Duodenal mucosa (tissue), 2 donors: Measurements from ENCODE around the gene DMD.

Experiments
- H3K27ac ChIP-seq: one replicate; pipeline ENCODE4 v1.7.0; 2013; ENCODE audit warnings: low read depth, low read length
- H3K27me3 ChIP-seq, 2 donors: one replicate each; pipeline ENCODE4 v1.7.0; 2013; ENCODE audit warnings: low read length in 2 of 2, control low read depth in 1 of 2; ENCODE audit not compliant: insufficient read depth in 2 of 2, control insufficient read depth in 1 of 2
- H3K36me3 ChIP-seq, 2 donors: one replicate each; pipeline ENCODE4 v1.7.0; 2013; ENCODE audit warnings: low read length in 2 of 2, control low read depth in 1 of 2; ENCODE audit not compliant: insufficient read depth in 2 of 2, control insufficient read depth in 1 of 2
- H3K4me1 ChIP-seq, 2 donors: one replicate each; pipeline ENCODE4 v1.7.0; 2013; ENCODE audit warnings: low read length in 2 of 2, control low read depth in 1 of 2; ENCODE audit not compliant: insufficient read depth in 2 of 2, control insufficient read depth in 1 of 2
- H3K4me3 ChIP-seq, 2 donors: one replicate each; pipeline ENCODE4 v1.7.0; 2013; ENCODE audit warnings: low read length in 2 of 2, low read depth in 1 of 2
- H3K9ac ChIP-seq, 2 donors: one replicate each; pipeline ENCODE4 v1.7.0; 2013; ENCODE audit warnings: low read length in 2 of 2, low read depth in 1 of 2
- H3K9me3 ChIP-seq, 2 donors: one replicate each; pipeline ENCODE4 v1.7.0; 2013; ENCODE audit warnings: low read length in 2 of 2, control low read depth in 1 of 2; ENCODE audit not compliant: control insufficient read depth in 1 of 2

Gene DMD

DNA sequence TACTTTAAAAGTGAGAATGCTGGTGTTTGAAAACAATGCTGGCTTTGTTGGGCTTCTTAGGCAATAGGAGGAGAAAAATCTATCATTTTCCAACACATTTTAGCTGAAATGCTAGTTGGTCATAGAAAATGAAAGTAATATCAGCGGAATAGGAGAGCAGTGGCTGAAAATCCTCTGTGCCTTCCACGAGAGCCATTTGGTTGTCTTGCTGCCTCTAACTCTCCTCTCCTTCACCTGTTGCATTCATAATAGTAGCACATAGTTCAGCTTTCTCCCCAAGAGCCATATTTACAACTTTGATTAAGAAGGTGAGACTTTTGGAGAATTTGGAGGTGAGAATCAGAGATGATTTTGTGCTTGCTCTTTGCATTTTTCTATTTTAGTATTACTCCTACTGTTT is 1290.1 kb downstream of the DMD start:
- no peaks in the 10 kb centered on the region for H3K27me3 ChIP-seq
- H3K9ac ChIP-seq = no peak overlapping the region

DNA sequence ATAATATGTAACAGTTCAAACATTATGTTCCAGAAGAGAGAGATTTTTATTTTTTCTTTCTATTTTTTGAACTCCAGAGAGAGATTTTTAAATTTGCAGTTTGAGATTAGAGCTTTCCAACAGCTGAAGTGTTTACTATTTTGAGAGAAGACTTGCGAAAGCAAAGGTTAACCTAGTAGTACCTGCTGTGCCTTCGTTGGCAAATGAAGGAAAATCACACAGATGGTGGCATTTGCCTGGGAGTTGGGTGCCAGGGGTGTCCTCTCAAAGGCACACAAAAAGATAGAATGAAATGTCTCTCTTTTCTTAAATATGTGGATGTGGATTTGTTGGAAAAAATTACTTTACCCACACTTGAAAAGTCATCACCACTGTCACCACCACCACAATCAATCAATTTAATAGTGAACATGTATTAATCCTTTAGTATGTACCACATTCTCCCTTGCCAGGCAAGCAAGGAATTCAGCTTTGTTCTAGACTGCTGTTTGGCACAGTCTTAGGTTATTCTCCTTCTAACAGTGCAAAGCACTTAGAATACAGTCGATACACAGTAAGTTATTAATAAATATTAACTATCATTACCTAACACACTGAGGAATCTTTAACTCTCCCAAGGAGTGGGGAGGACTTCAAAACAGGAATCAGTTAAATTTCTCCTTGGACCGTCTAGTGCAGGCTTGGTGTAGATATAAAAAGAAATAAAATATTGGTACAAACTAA is 1301.3 kb downstream of the DMD start:
- H3K9me3 ChIP-seq = no peaks in the 10 kb centered on the region
- no peaks in the 10 kb centered on the region for H3K36me3 ChIP-seq
- no peaks in the 10 kb centered on the region for H3K27me3 ChIP-seq
- no peak overlapping the region for H3K27ac ChIP-seq
- H3K4me3 ChIP-seq = no peak overlapping the region
- no peak overlapping the region for H3K9ac ChIP-seq
- H3K4me1 ChIP-seq = no peaks in the 10 kb centered on the region

More for the DNA sequence above, 1290.1 kb downstream of the DMD start:
- no peak overlapping the region for H3K4me3 ChIP-seq
- no peak overlapping the region for H3K27ac ChIP-seq
- no peaks in the 10 kb centered on the region for H3K36me3 ChIP-seq
- H3K9me3 ChIP-seq = no peaks in the 10 kb centered on the region
- H3K4me1 ChIP-seq = no peaks in the 10 kb centered on the region

- Histone ChIP-seq H3K4me3 (no peak overlapping the region), H3K36me3 (no peaks in the 10 kb centered on the region), H3K27me3 (no peaks in the 10 kb centered on the region), H3K27ac (no peak overlapping the region), H3K4me1 (no peaks in the 10 kb centered on the region), H3K9ac (no peak overlapping the region), H3K9me3 (no peaks in the 10 kb centered on the region)
Measured at GRCh38 chrX:31894152-31894551, 1317.2 kb downstream of the DMD start.

DNA sequence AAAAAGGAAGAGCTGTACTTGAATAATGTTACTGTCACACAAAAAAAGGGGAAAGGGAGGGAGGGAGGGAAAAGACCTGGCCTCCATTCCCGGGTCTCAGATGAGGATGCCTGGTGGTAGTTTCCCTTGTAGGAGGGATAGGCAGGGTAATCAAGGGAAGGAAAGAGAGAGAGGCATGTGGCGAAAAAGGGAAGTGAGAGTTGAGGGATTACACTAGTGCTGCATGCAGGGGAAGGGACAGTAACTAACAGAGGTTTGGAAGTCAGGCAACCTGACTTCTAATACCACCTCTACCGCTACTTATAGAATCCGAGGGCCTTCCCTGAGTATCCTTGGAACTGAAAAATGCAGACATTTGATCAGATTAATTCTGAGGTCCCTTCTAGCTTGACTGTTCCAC is 1317.8 kb downstream of the DMD start:
- Histone ChIP-seq H3K27me3 (no peaks in the 10 kb centered on the region), H3K9me3 (no peaks in the 10 kb centered on the region), H3K36me3 (no peaks in the 10 kb centered on the region), H3K4me1 (no peaks in the 10 kb centered on the region), H3K4me3 (no peak overlapping the region), H3K9ac (no peak overlapping the region), H3K27ac (no peak overlapping the region)

- no peaks in the 10 kb centered on the region for H3K27me3 ChIP-seq
Measured at GRCh38 chrX:31889088-31889487, 1322.3 kb downstream of the DMD start.

DNA sequence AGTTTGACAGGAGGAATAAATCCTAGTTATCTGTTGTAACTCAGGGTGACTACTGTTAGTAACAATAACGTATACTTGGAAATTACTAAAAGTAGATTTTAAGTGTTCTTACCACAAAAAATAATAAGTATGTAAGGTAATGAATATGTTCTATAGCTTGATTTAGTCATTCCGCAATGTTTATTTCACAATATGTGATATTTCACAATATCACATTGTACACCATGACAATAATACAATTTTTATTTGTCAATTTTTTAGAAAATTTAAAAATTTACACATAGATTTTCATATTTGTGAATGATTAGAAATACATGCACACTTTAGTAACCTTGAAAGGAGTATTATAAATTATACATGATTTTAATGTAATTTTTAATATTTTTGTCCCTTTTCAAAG is 1326.8 kb downstream of the DMD start:
- no peaks in the 10 kb centered on the region for H3K4me1 ChIP-seq
- H3K36me3 ChIP-seq = no peaks in the 10 kb centered on the region
- H3K27ac ChIP-seq = no peak overlapping the region
- H3K4me3 ChIP-seq = no peak overlapping the region
- H3K9ac ChIP-seq = no peak overlapping the region
- no peaks in the 10 kb centered on the region for H3K9me3 ChIP-seq
- H3K27me3 ChIP-seq = no peaks in the 10 kb centered on the region

More at GRCh38 chrX:31889088-31889487, 1322.3 kb downstream of the DMD start:
- Histone ChIP-seq H3K9me3 (no peaks in the 10 kb centered on the region), H3K4me3 (no peak overlapping the region), H3K36me3 (no peaks in the 10 kb centered on the region), H3K27ac (no peak overlapping the region), H3K9ac (no peak overlapping the region), H3K4me1 (no peaks in the 10 kb centered on the region)

- Histone ChIP-seq H3K27me3 (no peaks in the 10 kb centered on the region), H3K4me1 (no peaks in the 10 kb centered on the region), H3K4me3 (no peak overlapping the region), H3K27ac (no peak overlapping the region), H3K36me3 (no peaks in the 10 kb centered on the region), H3K9me3 (no peaks in the 10 kb centered on the region), H3K9ac (no peak overlapping the region)
Measured at GRCh38 chrX:31872007-31872406, 1339.3 kb downstream of the DMD start.

DNA sequence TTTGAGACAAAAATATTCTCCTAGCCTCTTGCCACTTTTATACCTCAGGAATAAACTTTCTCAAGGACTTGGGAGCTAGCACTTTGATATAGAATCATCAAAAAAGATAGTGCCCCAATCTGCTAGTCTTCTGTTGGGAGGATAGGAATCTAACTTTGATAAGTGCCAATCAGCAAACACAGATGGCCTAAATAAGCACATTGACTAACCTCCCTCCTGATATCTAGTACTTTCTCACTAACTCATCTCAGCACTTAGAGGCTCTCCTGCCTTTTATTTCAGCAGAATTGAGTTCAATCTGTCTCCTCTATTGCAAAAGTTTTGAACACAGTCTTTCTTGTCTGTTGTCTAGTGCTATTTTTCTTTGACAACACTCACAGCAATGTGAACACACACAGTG is 1341.1 kb downstream of the DMD start:
- Histone ChIP-seq H3K36me3 (no peaks in the 10 kb centered on the region), H3K27me3 (no peaks in the 10 kb centered on the region), H3K4me3 (no peak overlapping the region), H3K9ac (no peak overlapping the region), H3K27ac (no peak overlapping the region), H3K9me3 (no peaks in the 10 kb centered on the region), H3K4me1 (no peaks in the 10 kb centered on the region)

- H3K9me3 ChIP-seq = no peaks in the 10 kb centered on the region
- H3K27me3 ChIP-seq = no peaks in the 10 kb centered on the region
- no peak overlapping the region for H3K4me3 ChIP-seq
- H3K36me3 ChIP-seq = no peaks in the 10 kb centered on the region
- no peak overlapping the region for H3K27ac ChIP-seq
- no peak overlapping the region for H3K9ac ChIP-seq
- no peaks in the 10 kb centered on the region for H3K4me1 ChIP-seq
Measured at GRCh38 chrX:31860686-31861085, 1350.7 kb downstream of the DMD start.

DNA sequence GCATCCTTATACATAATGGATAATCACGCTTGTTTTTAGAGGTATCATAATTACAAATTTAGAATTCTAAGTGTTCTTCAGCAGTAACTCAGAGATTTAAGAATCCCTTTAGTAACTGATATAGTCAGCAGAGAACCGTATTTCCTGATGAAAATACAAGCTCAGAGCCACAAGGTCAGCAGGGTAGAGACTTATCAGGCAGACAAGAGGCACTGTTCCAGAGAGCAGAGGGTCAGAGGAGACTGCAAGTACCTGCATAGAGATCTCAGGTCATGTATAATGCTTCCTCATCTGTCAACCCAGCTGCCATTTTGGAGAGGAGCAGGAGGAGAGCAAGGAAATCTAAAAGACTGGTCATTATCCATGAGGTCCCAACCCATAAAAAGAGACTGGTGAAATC is 1352.4 kb downstream of the DMD start:
- no peaks in the 10 kb centered on the region for H3K27me3 ChIP-seq
- H3K9ac ChIP-seq = no peak overlapping the region
- H3K27ac ChIP-seq = no peak overlapping the region
- H3K4me1 ChIP-seq = no peaks in the 10 kb centered on the region
- no peaks in the 10 kb centered on the region for H3K9me3 ChIP-seq
- no peaks in the 10 kb centered on the region for H3K36me3 ChIP-seq
- H3K4me3 ChIP-seq = no peak overlapping the region

DNA sequence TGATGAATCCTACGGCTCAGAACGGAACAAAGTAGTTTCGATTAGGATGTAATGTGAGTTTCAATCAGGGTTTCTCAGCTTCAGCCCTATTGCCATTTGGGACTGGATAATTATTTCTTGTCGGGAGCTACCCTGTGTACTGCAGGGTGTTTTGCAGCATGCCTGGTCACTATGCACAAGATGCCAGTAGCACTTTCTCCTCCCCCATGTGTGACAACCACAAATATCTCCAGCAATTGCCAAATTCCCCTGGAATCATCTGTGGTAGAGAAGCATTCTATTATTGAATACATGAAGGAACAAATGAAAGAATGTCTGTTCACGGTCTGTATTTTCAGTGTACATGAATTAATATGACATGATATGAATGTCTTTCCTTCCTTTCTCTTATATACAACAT is 1356.6 kb downstream of the DMD start:
- Histone ChIP-seq H3K27me3 (no peaks in the 10 kb centered on the region), H3K4me3 (no peak overlapping the region), H3K4me1 (no peaks in the 10 kb centered on the region), H3K36me3 (no peaks in the 10 kb centered on the region), H3K27ac (no peak overlapping the region), H3K9me3 (no peaks in the 10 kb centered on the region), H3K9ac (no peak overlapping the region)
